MCF 10A (cell line): ENCODE results near the gene CCM2. TPM values are rescaled to one million over a fixed set of nuclear protein-coding genes. Genes with fewer than 3 reads are reported as not detected.

Experiments used
- BruUV-seq: library from RNA; stranded (reverse); fragments of 400-500 nt; replicated peaks from 2 replicates; lab custom pipeline; 2021; lab: Mats Ljungman, UMichigan
- CTCF ChIA-PET: fragments of 300-600 bp; sonication (Branson Sonifier 250); formaldehyde crosslinking; extraction: SDS; loops from one replicate; lab custom pipeline; 2021; ENCODE audit warnings: antibody characterized with exemption, inconsistent platforms; lab: Yijun Ruan, JAX
- POLR2A ChIA-PET: fragments of 300-600, 350-650 bp; sonication (Branson Sonifier 250); formaldehyde crosslinking; extraction: SDS; loops from one replicate; lab custom pipeline; 2020; ENCODE audit warnings: antibody characterized with exemption, inconsistent platforms; lab: Yijun Ruan, JAX
- DNase-seq: peaks from one replicate; pipeline ENCODE4 v3.0.0-alpha.2; 2018; ENCODE audit not compliant: unreplicated experiment
- H3K27ac Mint-ChIP-seq: one replicate; pipeline ENCODE4 v1.8.0; 2022; ENCODE audit warnings: mild to moderate bottlenecking, low read depth, mixed read lengths; ENCODE audit not compliant: unreplicated experiment
- H3K27me3 Mint-ChIP-seq: one replicate; pipeline ENCODE4 v1.8.0; 2022; ENCODE audit warnings: mixed read lengths; ENCODE audit not compliant: insufficient read depth, unreplicated experiment
- H3K36me3 Mint-ChIP-seq: one replicate; pipeline ENCODE4 v1.8.0; 2022; ENCODE audit warnings: mild to moderate bottlenecking, moderate library complexity, mixed read lengths; ENCODE audit not compliant: insufficient read depth, unreplicated experiment
- H3K4me1 Mint-ChIP-seq: one replicate; pipeline ENCODE4 v1.8.0; 2022; ENCODE audit warnings: mixed read lengths; ENCODE audit not compliant: insufficient read depth, unreplicated experiment
- H3K4me3 Mint-ChIP-seq: one replicate; pipeline ENCODE4 v1.8.0; 2022; ENCODE audit warnings: mild to moderate bottlenecking, moderate library complexity, mixed read lengths; ENCODE audit not compliant: unreplicated experiment
- H3K9me3 Mint-ChIP-seq: one replicate; pipeline ENCODE4 v1.8.0; 2022; ENCODE audit warnings: mixed read lengths; ENCODE audit not compliant: unreplicated experiment
- CTCF ChIP-seq: fragments of 200-600 bp; IDR thresholded peaks from one replicate; pipeline ENCODE4 v1.8.0; 2022; ENCODE audit warnings: antibody characterized with exemption, mild to moderate bottlenecking; ENCODE audit not compliant: unreplicated experiment
- intact Hi-C: fragments of 100-400 bp; cut with micrococcal nuclease; formaldehyde crosslinking; loops from 2 replicates; pipeline ENCODE4 v1.14.1; 2022
- total RNA-seq: library from RNA; stranded (reverse); gene quantifications from 2 replicates; pipeline ENCODE4 v1.2.3, GENCODE V29; 2022

Gene CCM2
- total RNA-seq, 1 experiment from 2014 or later, result 36.2 TPM

- CTCF ChIA-PET, result no interaction called here
- BruUV-seq, result no TSS peak
- no peak for TF ChIP-seq CTCF
These were observed 88.2 kb downstream of the CCM2 start for GRCh38 chr7:45088146-45088701.

GRCh38 chr7:45088821-45089340 lies 88.9 kb downstream of the CCM2 start, which contains the start of gene NACAD:
Gene NACAD (minus strand): TSS chr7:45088969. CDS start chr7:45088894, 75 bp downstream.
- no peak for DNase-seq
- Mint-ChIP-seq H3K36me3 (no peaks in the 10 kb centered on the region), H3K4me3 (no peak within 1 kb of the TSS), H3K27me3 (no peaks in the 10 kb centered on the region), H3K9me3 (no peaks in the 10 kb centered on the region), H3K4me1 (peaks cover 12% of the 10 kb centered on the region), H3K27ac (no peak within 1 kb of the TSS)
- CTCF ChIA-PET, result interaction anchor here (0.6 kb wide), 2 partner anchors 281 to 501 kb away, joined by 3 read pairs; no protein-coding TSS in a partner anchor
- BruUV-seq, result no TSS peak
- intact Hi-C loops, result no loop called here
- POLR2A ChIA-PET, result no interaction called here
- no peak for TF ChIP-seq CTCF

More at GRCh38 chr7:45088146-45088701, 88.2 kb downstream of the CCM2 start:
- POLR2A ChIA-PET, result no interaction called here
- H3K9me3 Mint-ChIP-seq, result no peaks in the 10 kb centered on the region
- H3K27me3 Mint-ChIP-seq, result no peaks in the 10 kb centered on the region
- DNase-seq, result no peak
- intact Hi-C loops, result no loop called here
- no peaks in the 10 kb centered on the region for H3K36me3 Mint-ChIP-seq
- peaks cover 12% of the 10 kb centered on the region for H3K4me1 Mint-ChIP-seq
- H3K27ac Mint-ChIP-seq, result no peak overlapping the region
- H3K4me3 Mint-ChIP-seq, result no peak overlapping the region

- CTCF ChIA-PET, result interaction anchor here (0.6 kb wide), 1 partner anchor 282 kb away, joined by 3 read pairs; no protein-coding TSS in a partner anchor
- Mint-ChIP-seq H3K36me3 (no peaks in the 10 kb centered on the region), H3K4me3 (no peak overlapping the region), H3K9me3 (no peaks in the 10 kb centered on the region), H3K27ac (no peak overlapping the region), H3K4me1 (peaks cover 12% of the 10 kb centered on the region), H3K27me3 (no peaks in the 10 kb centered on the region)
- peak; percentile 30 for DNase-seq
- TF ChIP-seq CTCF, result no peak
- intact Hi-C loops, result no loop called here
- BruUV-seq, result no TSS peak
- POLR2A ChIA-PET, result interaction anchor here (0.6 kb wide), 1 partner anchor 10 kb away, joined by 3 read pairs; no protein-coding TSS in a partner anchor
These were observed 89.4 kb downstream of the CCM2 start for GRCh38 chr7:45089341-45089891.
